ENCODE data around the gene WDR64. TPM values are rescaled to one million over a fixed set of nuclear protein-coding genes. Genes with fewer than 3 reads are reported as not detected.

Gene WDR64
- total and polyA plus RNA-seq, 2 donors (not counting 3 experiments of a cell fraction or from before 2014, with no cell fraction given), result not detected

- intact Hi-C loops (cut with micrococcal nuclease), result no loop called here
- Histone ChIP-seq H3K79me2 (ENCODE audit: control insufficient read depth, insufficient read depth, low read length) (no peaks in the 10 kb centered on the region), H3K27me3 (ENCODE audit: control insufficient read depth in 2 of 2, insufficient read depth in 2 of 2, low read length in 2 of 2) (no peaks in the 10 kb centered on the region), H3K9me1 (replicated peaks; ENCODE audit: control insufficient read depth, extremely low read depth, insufficient read depth, low read length) (no peaks in the 10 kb centered on the region), H2AFZ (ENCODE audit: low read depth, low read length) (no peak overlapping the region), H3K4me1 (ENCODE audit: control insufficient read depth, extremely low read depth, insufficient read depth, low read length) (peaks cover 18% of the 10 kb centered on the region), H3K36me3 (ENCODE audit: control insufficient read depth in 2 of 2, extremely low read depth in 1 of 2, insufficient read depth in 2 of 2, low read length in 2 of 2) (no peaks in the 10 kb centered on the region), H3K27ac (ENCODE audit: insufficient read depth, low read depth, low read length) (no peak overlapping the region), H3K9ac (replicated peaks; ENCODE audit: extremely low read depth, insufficient read depth, low read length) (no peak overlapping the region), H3K4me3 (replicated peaks in 1 of 3; ENCODE audit: insufficient read depth in 1 of 3, low read depth in 1 of 3, low read length in 3 of 3) (no peak overlapping the region), H4K20me1 (replicated peaks; ENCODE audit: control insufficient read depth, extremely low read depth, insufficient read depth, low read length) (no peaks in the 10 kb centered on the region), H3K4me2 (ENCODE audit: insufficient read depth, low read length) (no peak overlapping the region), H3K9me3 (replicated peaks; ENCODE audit: control insufficient read depth, insufficient read depth, low read length) (no peaks in the 10 kb centered on the region)
- FAIRE-seq (no peak), DNase-seq (ENCODE audit: low read depth, low spot score) (no peak)
- no TSS peak for BruUV-seq (replicated peaks)
- CTCF ChIA-PET, result interaction anchor here (1.2 to 1.6 kb wide), 2 partner anchors 9 to 22 kb away, joined by 4 to 5 read pairs; no protein-coding TSS in a partner anchor
- TF ChIP-seq, protein P1, sequence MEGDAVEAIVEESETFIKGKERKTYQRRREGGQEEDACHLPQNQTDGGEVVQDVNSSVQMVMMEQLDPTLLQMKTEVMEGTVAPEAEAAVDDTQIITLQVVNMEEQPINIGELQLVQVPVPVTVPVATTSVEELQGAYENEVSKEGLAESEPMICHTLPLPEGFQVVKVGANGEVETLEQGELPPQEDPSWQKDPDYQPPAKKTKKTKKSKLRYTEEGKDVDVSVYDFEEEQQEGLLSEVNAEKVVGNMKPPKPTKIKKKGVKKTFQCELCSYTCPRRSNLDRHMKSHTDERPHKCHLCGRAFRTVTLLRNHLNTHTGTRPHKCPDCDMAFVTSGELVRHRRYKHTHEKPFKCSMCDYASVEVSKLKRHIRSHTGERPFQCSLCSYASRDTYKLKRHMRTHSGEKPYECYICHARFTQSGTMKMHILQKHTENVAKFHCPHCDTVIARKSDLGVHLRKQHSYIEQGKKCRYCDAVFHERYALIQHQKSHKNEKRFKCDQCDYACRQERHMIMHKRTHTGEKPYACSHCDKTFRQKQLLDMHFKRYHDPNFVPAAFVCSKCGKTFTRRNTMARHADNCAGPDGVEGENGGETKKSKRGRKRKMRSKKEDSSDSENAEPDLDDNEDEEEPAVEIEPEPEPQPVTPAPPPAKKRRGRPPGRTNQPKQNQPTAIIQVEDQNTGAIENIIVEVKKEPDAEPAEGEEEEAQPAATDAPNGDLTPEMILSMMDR (IDR thresholded peaks at IDR 0.05; ENCODE audit: extremely low read depth in 1 of 2, insufficient read depth in 1 of 2, low read depth in 1 of 2, low read length in 2 of 2), result peak in 1 of 2 donors; percentile 18
- no peak for TF ChIP-seq MYC (IDR thresholded peaks at IDR 0.05; ENCODE audit: low read depth, low read length)
- dilution Hi-C loops (cut with MboI; ENCODE audit: extremely low pct_ligation_motif_present, low sequenced_read_pairs), result no loop called here
- POLR2A ChIA-PET, result no interaction called here
These were observed 46.8 kb upstream of the WDR64 start for GRCh38 chr1:241605146-241605805.

DNA sequence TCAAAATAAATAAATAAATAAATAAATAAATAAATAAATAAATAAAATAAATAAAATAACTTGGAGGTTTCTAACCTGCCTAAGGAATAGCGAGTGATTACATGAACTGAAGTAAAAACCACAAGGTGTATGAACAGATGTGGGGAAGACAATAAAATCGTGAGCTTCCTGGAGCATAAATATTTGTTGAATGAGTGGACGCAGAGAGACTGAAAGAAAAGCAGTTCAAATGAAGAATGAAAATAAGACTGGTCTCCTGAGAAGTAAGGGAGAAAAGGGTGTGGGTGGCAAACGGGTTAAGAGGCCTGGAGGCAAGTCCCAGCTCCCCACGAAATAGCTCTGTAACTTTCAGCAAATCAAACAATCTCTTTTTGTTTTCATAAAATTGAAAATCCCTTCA is 45.5 kb upstream of the WDR64 start:
- Histone ChIP-seq H3K79me2 (ENCODE audit: control insufficient read depth, insufficient read depth, low read length) (no peaks in the 10 kb centered on the region), H2AFZ (ENCODE audit: low read depth, low read length) (no peak overlapping the region), H3K27ac (ENCODE audit: insufficient read depth, low read depth, low read length) (no peak overlapping the region), H3K9ac (replicated peaks; ENCODE audit: extremely low read depth, insufficient read depth, low read length) (no peak overlapping the region), H3K9me3 (replicated peaks; ENCODE audit: control insufficient read depth, insufficient read depth, low read length) (no peaks in the 10 kb centered on the region), H3K27me3 (ENCODE audit: control insufficient read depth in 2 of 2, insufficient read depth in 2 of 2, low read length in 2 of 2) (no peaks in the 10 kb centered on the region), H3K4me1 (ENCODE audit: control insufficient read depth, extremely low read depth, insufficient read depth, low read length) (peaks cover 30% of the 10 kb centered on the region), H3K36me3 (ENCODE audit: control insufficient read depth in 2 of 2, extremely low read depth in 1 of 2, insufficient read depth in 2 of 2, low read length in 2 of 2) (no peaks in the 10 kb centered on the region), H4K20me1 (replicated peaks; ENCODE audit: control insufficient read depth, extremely low read depth, insufficient read depth, low read length) (no peaks in the 10 kb centered on the region), H3K4me2 (ENCODE audit: insufficient read depth, low read length) (no peak overlapping the region), H3K9me1 (replicated peaks; ENCODE audit: control insufficient read depth, extremely low read depth, insufficient read depth, low read length) (no peaks in the 10 kb centered on the region), H3K4me3 (replicated peaks in 1 of 3; ENCODE audit: insufficient read depth in 1 of 3, low read depth in 1 of 3, low read length in 3 of 3) (no peak overlapping the region)
- intact Hi-C loops (cut with micrococcal nuclease), result no loop called here
- no TSS peak for BruUV-seq (replicated peaks)
- no peak for DNase-seq (ENCODE audit: low read depth, low spot score)
- FAIRE-seq, result no peak
- dilution Hi-C loops (cut with MboI; ENCODE audit: extremely low pct_ligation_motif_present, low sequenced_read_pairs), result no loop called here
- POLR2A ChIA-PET, result no interaction called here
- TF ChIP-seq POLR2A (IDR thresholded peaks at IDR 0.05; ENCODE audit: low read depth, low read length), result no peak
- no peak for TF ChIP-seq JUN (IDR thresholded peaks at IDR 0.05; ENCODE audit: borderline replicate concordance, insufficient read depth, insufficient read length, low read depth)
- TF ChIP-seq, protein P1 (IDR thresholded peaks at IDR 0.05; ENCODE audit: extremely low read depth in 1 of 2, insufficient read depth in 1 of 2, low read depth in 1 of 2, low read length in 2 of 2), result no peak
- TF ChIP-seq POLR2AphosphoS5 (IDR thresholded peaks at IDR 0.05; ENCODE audit: insufficient read depth, low read depth, low read length), result no peak
- no peak for TF ChIP-seq FOS (IDR thresholded peaks at IDR 0.05; ENCODE audit: borderline replicate concordance, insufficient read depth, low read length)
- no peak for TF ChIP-seq MYC (IDR thresholded peaks at IDR 0.05; ENCODE audit: low read depth, low read length)
- TF ChIP-seq EZH2 (IDR thresholded peaks at IDR 0.05; ENCODE audit: borderline replicate concordance, low read depth, low read length, severe bottlenecking), result no peak
- TF ChIP-seq, protein P2, sequence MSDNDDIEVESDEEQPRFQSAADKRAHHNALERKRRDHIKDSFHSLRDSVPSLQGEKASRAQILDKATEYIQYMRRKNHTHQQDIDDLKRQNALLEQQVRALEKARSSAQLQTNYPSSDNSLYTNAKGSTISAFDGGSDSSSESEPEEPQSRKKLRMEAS (IDR thresholded peaks at IDR 0.05; ENCODE audit: insufficient read depth, insufficient read length), result no peak
- no peak for TF ChIP-seq GATA2 (IDR thresholded peaks at IDR 0.05; ENCODE audit: insufficient read depth, insufficient read length, low read depth, low read length)
- CTCF ChIA-PET, result interaction anchor here (1.1 to 1.6 kb wide), 3 partner anchors 11 to 34 kb away, joined by 3 to 4 read pairs (median 3); partner anchors contain the start of genes CHML and OPN3

All from endothelial cell of umbilical vein (primary cell).